Spleen (tissue), 7 donors: ENCODE results near the gene THAP8.

Source experiments
- CTCF ChIP-seq, 11 experiments: fragments of 200-600 bp in 7 of 11; fragments of 450-650 bp in 4 of 11; sonication (generic) in 4 of 11; IDR thresholded peaks in 8 of 11; conservative IDR thresholded peaks in 3 of 11; 1 replicate in 7 of 11; 2 replicates in 4 of 11; pipeline versions ENCODE4 v1.4.0 to v1.8.0; 2016 to 2021; ENCODE audit warnings: antibody characterized with exemption in 11 of 11, inconsistent platforms in 4 of 11, mild to moderate bottlenecking in 1 of 11
- POLR2A ChIP-seq, 3 donors: fragments of 450-650 bp; IDR thresholded peaks; one replicate each; pipeline ENCODE4 v1.5.1; 2017; ENCODE audit warnings: antibody characterized with exemption in 3 of 3, mild to moderate bottlenecking in 1 of 3
- donor health status: DM: no; HTN: no; CAD: no; lungs with moderate emphysema.
- donor health status: DM: no; HTN: no; CAD: no.
- donor health status: DM: no; HTN: no; CAD: no.

- TF ChIP-seq CTCF (IDR thresholded peaks at IDR 0.05 in 8 of 11, conservative IDR thresholded peaks at IDR 0.05 in 3 of 11) (no peak), POLR2A (IDR thresholded peaks at IDR 0.05) (no peak)
Observed at GRCh38 chr19:36059180-36059910, 5.3 kb upstream of the THAP8 start.
